Osteocyte (in vitro differentiated cells): ENCODE data around the gene PLSCR1. TPM values are rescaled to one million over a fixed set of nuclear protein-coding genes. Genes with fewer than 3 reads are reported as not detected.
A peak's percentile ranks its signal among the peaks of the same experiment; 100 is the strongest.

Experiments used
- DNase-seq: peaks from one replicate; pipeline ENCODE4 v3.0.0; 2021; ENCODE audit warnings: mixed read lengths; ENCODE audit not compliant: unreplicated experiment; ENCODE audit errors: extremely low spot score
- H3K27ac Mint-ChIP-seq: one replicate; pipeline ENCODE4 v1.8.0; 2021; ENCODE audit warnings: mild to moderate bottlenecking, mixed read lengths; ENCODE audit not compliant: unreplicated experiment
- H3K27me3 Mint-ChIP-seq: one replicate; pipeline ENCODE4 v1.8.0; 2021; ENCODE audit warnings: mixed read lengths; ENCODE audit not compliant: unreplicated experiment
- H3K36me3 Mint-ChIP-seq: one replicate; pipeline ENCODE4 v1.8.0; 2021; ENCODE audit warnings: mixed read lengths; ENCODE audit not compliant: unreplicated experiment
- H3K4me1 Mint-ChIP-seq: one replicate; pipeline ENCODE4 v1.8.0; 2021; ENCODE audit warnings: mixed read lengths; ENCODE audit not compliant: unreplicated experiment
- H3K4me3 Mint-ChIP-seq: one replicate; pipeline ENCODE4 v1.8.0; 2021; ENCODE audit warnings: mild to moderate bottlenecking, moderate library complexity, mixed read lengths; ENCODE audit not compliant: unreplicated experiment
- H3K9me3 Mint-ChIP-seq: one replicate; pipeline ENCODE4 v1.8.0; 2021; ENCODE audit warnings: mixed read lengths; ENCODE audit not compliant: unreplicated experiment
- CTCF ChIP-seq: fragments of 200-600 bp; sonication (generic); IDR thresholded peaks from 2 replicates; pipeline ENCODE4 v1.5.0; 2021; ENCODE audit warnings: antibody characterized with exemption, mild to moderate bottlenecking, moderate library complexity
- long read RNA-seq: library from polyadenylated mRNA; unstranded; transcript quantifications from one replicate; pipeline ENCODE4 v2.0.0, GENCODE V29; 2021
- total RNA-seq: library from RNA; stranded (reverse); gene quantifications from 2 replicates; pipeline ENCODE4 v1.2.1, GENCODE V29; 2021

The PLSCR1 gene, protein sequence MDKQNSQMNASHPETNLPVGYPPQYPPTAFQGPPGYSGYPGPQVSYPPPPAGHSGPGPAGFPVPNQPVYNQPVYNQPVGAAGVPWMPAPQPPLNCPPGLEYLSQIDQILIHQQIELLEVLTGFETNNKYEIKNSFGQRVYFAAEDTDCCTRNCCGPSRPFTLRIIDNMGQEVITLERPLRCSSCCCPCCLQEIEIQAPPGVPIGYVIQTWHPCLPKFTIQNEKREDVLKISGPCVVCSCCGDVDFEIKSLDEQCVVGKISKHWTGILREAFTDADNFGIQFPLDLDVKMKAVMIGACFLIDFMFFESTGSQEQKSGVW
- 45.0 and 48.1 TPM in 2 replicates for total RNA-seq
- long read RNA-seq, transcript PLSCR1-206 (4 exons, 1,257 nt), result minor isoform, 6 of 233 reads
- long read RNA-seq, transcript PLSCR1-201 (9 exons, 2,233 nt), result major isoform, 178 of 233 reads
- long read RNA-seq, transcript PLSCR1-202 (8 exons, 996 nt), result minor isoform, 17 of 233 reads
- long read RNA-seq, transcript PLSCR1-214 (8 exons, 1,443 nt), result minor isoform, 8 of 233 reads
- long read RNA-seq, partial matches to known transcripts, result 7 of 233 reads
- long read RNA-seq, other reads (novel, unspliced or antisense), result 16 of 233 reads

DNA sequence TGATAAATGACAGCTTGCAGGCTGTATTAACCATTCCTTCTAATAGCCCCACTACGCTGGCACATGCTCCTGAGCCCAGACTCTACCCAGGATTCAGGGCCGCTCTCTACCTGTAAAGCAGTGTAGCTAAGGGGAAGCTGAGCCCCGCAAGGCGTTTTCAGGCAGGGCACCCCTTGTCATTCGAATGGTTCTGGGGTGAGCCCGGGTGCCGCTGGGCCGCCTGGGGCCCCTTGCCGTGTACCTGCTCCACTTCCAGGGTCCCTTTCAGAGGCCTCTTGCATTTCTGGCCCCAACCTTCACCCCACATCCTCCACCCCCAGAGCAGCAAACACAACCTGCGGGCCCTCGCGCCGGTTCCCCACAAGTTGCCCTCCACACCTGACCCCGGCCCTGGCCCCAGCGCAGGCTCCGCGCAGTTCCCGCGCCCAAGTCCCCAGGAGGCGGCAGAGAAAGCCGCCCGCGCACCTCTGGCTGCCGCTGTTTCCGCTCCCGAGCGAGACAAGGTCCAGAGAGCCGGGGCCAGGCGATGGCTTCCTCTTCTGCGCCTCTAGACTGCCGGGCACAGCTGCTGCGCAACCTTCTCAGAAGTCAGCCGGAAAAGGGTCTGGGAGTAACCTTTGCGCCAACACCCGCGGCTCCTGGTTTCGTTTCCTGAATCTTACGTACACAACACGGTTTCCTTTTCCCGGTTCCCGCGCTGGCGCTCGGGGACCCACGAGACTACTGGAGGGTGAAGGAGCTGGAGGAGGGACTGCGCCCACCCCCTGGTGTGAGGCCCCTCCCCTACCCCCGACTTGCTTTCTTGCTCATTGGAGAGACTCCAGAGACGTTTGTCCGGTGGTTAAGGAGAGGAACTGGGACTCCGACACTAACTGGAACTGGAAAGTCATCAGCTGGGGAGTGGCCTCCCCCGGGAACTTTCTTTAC, at the start of gene PLSCR1:
Gene PLSCR1 (minus strand): TSS at position 606 of the 927 bp plus-strand sequence. CDS start 8,055 bp downstream, outside the sequence.
- Mint-ChIP-seq H3K27ac (peak within 1 kb of the TSS; percentile 96), H3K4me3 (peak within 1 kb of the TSS; percentile 90), H3K36me3 (no peaks in the 10 kb centered on the region), H3K9me3 (no peaks in the 10 kb centered on the region), H3K27me3 (no peaks in the 10 kb centered on the region), H3K4me1 (peaks cover 35% of the 10 kb centered on the region)
- TF ChIP-seq CTCF, result no peak
- peak; percentile 96 for DNase-seq

- no peak overlapping the region for H3K27ac Mint-ChIP-seq
- no peaks in the 10 kb centered on the region for H3K36me3 Mint-ChIP-seq
- H3K4me1 Mint-ChIP-seq, result peaks cover 7% of the 10 kb centered on the region
- TF ChIP-seq CTCF, result no peak
- no peaks in the 10 kb centered on the region for H3K27me3 Mint-ChIP-seq
- no peaks in the 10 kb centered on the region for H3K9me3 Mint-ChIP-seq
- no peak overlapping the region for H3K4me3 Mint-ChIP-seq
- DNase-seq, result no peak
These were observed 49.4 kb upstream of the PLSCR1 start for GRCh38 chr3:146593776-146594175.

DNA sequence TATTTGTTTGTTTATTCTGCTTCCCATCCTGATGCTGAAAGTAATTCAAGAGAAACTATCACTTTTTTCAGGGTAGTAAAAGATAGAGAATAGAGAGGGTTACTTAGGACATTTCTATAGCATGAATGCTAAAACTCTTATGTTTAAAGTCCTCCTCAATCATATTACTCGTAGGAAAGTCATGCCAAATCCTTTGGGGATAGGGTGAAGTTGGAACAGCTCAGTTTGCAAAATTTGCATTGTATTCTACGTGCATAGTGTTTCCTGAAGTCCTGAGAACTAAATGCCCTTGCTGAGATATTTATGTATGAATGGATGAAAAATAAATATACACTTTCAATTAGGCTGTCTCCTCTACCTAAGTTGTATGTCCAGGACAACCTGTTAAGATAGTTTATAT, 46.1 kb upstream of the PLSCR1 start:
- H3K4me1 Mint-ChIP-seq, result peaks cover 7% of the 10 kb centered on the region
- H3K9me3 Mint-ChIP-seq, result no peaks in the 10 kb centered on the region
- no peak for TF ChIP-seq CTCF
- no peak overlapping the region for H3K27ac Mint-ChIP-seq
- no peak for DNase-seq
- no peaks in the 10 kb centered on the region for H3K36me3 Mint-ChIP-seq
- no peaks in the 10 kb centered on the region for H3K27me3 Mint-ChIP-seq
- H3K4me3 Mint-ChIP-seq, result no peak overlapping the region

DNA sequence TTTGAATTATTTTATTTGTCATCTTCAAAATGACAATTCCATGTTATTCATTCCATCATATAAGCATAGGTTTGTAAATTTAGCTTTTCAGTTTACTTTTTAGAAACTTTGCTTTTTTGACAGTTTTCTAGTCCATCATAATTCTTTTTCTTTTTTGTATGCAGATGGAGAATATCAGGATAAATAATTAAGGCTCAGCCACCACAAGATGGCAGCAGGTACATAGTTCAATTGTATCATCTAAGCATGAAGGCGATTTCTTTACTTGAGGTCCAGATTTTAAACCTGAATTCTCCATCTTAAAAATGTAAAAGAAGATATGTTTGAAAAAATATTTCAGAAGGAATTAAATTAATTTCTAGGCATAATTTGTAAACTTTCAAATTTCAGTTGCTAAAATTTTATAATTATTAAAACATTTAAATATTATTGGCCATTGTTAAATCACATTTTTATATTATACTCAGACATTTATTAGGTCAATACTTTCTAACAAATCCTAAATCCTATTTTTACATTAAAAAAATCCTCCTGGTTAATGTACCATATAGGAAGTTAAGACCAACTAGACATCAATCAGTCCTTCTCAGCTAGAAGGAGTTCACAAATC, 45.6 kb upstream of the PLSCR1 start:
- Mint-ChIP-seq H3K27me3 (no peaks in the 10 kb centered on the region), H3K4me3 (no peak overlapping the region), H3K36me3 (no peaks in the 10 kb centered on the region), H3K27ac (no peak overlapping the region), H3K9me3 (no peaks in the 10 kb centered on the region), H3K4me1 (peaks cover 7% of the 10 kb centered on the region)
- peak; percentile 75 for TF ChIP-seq CTCF
- DNase-seq, result no peak
